ENCODE data around the gene EGF. TPM values are rescaled to one million over a fixed set of nuclear protein-coding genes. Genes with fewer than 3 reads are reported as not detected.

The EGF gene
- total RNA-seq, 1 experiment from 2014 or later, result not detected

DNA sequence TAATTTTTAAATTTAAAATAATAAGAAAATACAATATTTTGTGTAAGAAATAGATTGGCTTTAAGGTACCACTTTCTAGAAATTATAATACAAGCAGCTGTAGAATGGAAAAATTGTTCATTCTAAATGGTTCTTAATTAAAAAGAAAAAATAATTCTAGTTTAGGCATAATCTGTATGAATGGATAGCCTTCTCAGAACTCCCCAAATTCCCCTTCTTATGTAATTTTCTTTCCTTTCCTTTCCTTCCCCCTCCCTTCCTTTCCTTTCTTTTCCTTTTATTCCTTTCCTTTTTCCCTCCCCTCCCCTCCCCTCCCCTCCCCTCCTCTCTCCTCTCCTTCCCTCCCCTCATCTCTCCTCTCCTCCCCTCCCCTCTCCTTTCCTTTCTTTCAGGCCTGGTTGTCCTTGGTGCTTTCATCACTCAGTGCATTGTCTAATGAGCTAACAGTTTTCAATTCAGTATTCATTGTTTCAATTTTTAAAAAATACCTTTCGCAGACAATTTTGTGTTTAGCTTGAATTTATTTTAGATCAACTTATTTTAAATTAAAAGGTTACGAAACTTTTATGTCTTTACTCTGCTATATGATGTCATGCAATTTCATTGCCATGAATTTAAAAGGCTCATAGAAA is 35.9 kb upstream of the EGF start:
- no peaks in the 10 kb centered on the region for H3K9me3 ChIP-seq (ENCODE audit: low read length)
- H3K79me2 ChIP-seq (ENCODE audit: low read length), result no peaks in the 10 kb centered on the region
- no peaks in the 10 kb centered on the region for H3K27me3 ChIP-seq (ENCODE audit: low read length)
- H3K36me3 ChIP-seq (ENCODE audit: insufficient read depth, low read length), result no peaks in the 10 kb centered on the region
- no peak overlapping the region for H3K4me2 ChIP-seq (ENCODE audit: low read depth, low read length, poor library complexity, severe bottlenecking)
- H2AFZ ChIP-seq (ENCODE audit: low read length), result no peak overlapping the region
- no peaks in the 10 kb centered on the region for H3K9me2 ChIP-seq (replicated peaks; ENCODE audit: insufficient read depth, low read length)
- no peak overlapping the region for H3K9ac ChIP-seq (ENCODE audit: low read length)
- no peaks in the 10 kb centered on the region for H4K20me1 ChIP-seq (ENCODE audit: insufficient read depth, low read depth, low read length)
- H3K4me3 ChIP-seq (ENCODE audit: low read length), result no peak overlapping the region
- no peak for DNase-seq
- peaks cover 6% of the 10 kb centered on the region; the same call in 1 of the 2 replicates for H3K4me1 ChIP-seq (ENCODE audit: low read length)
- no peak overlapping the region for H3K27ac ChIP-seq (ENCODE audit: low read length)

- Histone ChIP-seq H3K4me2 (ENCODE audit: low read depth, low read length, poor library complexity, severe bottlenecking) (no peak overlapping the region), H4K20me1 (ENCODE audit: insufficient read depth, low read depth, low read length) (no peaks in the 10 kb centered on the region), H3K4me3 (ENCODE audit: low read length) (no peak overlapping the region), H3K9me3 (ENCODE audit: low read length) (no peaks in the 10 kb centered on the region), H3K4me1 (ENCODE audit: low read length) (peaks cover 6% of the 10 kb centered on the region; the same call in 1 of the 2 replicates), H3K9me2 (replicated peaks; ENCODE audit: insufficient read depth, low read length) (no peaks in the 10 kb centered on the region), H3K27ac (ENCODE audit: low read length) (no peak overlapping the region), H3K36me3 (ENCODE audit: insufficient read depth, low read length) (no peaks in the 10 kb centered on the region), H3K79me2 (ENCODE audit: low read length) (no peaks in the 10 kb centered on the region), H3K9ac (ENCODE audit: low read length) (no peak overlapping the region), H2AFZ (ENCODE audit: low read length) (no peak overlapping the region), H3K27me3 (ENCODE audit: low read length) (no peaks in the 10 kb centered on the region)
- DNase-seq, result no peak
Observed at GRCh38 chr4:109877400-109877799, 35.3 kb upstream of the EGF start.

- Histone ChIP-seq H3K79me2 (ENCODE audit: low read length) (no peaks in the 10 kb centered on the region), H3K9me2 (replicated peaks; ENCODE audit: insufficient read depth, low read length) (no peaks in the 10 kb centered on the region), H3K9me3 (ENCODE audit: low read length) (no peaks in the 10 kb centered on the region), H3K27me3 (ENCODE audit: low read length) (no peaks in the 10 kb centered on the region), H4K20me1 (ENCODE audit: insufficient read depth, low read depth, low read length) (no peaks in the 10 kb centered on the region), H2AFZ (ENCODE audit: low read length) (no peak overlapping the region), H3K27ac (ENCODE audit: low read length) (no peak overlapping the region), H3K4me2 (ENCODE audit: low read depth, low read length, poor library complexity, severe bottlenecking) (no peak overlapping the region), H3K4me3 (ENCODE audit: low read length) (no peak overlapping the region), H3K36me3 (ENCODE audit: insufficient read depth, low read length) (no peaks in the 10 kb centered on the region), H3K4me1 (ENCODE audit: low read length) (peaks cover 6% of the 10 kb centered on the region; the same call in 1 of the 2 replicates), H3K9ac (ENCODE audit: low read length) (no peak overlapping the region)
- DNase-seq, result no peak
Observed at GRCh38 chr4:109878355-109878754, 34.3 kb upstream of the EGF start.

- no peaks in the 10 kb centered on the region for H3K79me2 ChIP-seq (ENCODE audit: low read length)
Observed at GRCh38 chr4:109879081-109879480, 33.6 kb upstream of the EGF start.

DNA sequence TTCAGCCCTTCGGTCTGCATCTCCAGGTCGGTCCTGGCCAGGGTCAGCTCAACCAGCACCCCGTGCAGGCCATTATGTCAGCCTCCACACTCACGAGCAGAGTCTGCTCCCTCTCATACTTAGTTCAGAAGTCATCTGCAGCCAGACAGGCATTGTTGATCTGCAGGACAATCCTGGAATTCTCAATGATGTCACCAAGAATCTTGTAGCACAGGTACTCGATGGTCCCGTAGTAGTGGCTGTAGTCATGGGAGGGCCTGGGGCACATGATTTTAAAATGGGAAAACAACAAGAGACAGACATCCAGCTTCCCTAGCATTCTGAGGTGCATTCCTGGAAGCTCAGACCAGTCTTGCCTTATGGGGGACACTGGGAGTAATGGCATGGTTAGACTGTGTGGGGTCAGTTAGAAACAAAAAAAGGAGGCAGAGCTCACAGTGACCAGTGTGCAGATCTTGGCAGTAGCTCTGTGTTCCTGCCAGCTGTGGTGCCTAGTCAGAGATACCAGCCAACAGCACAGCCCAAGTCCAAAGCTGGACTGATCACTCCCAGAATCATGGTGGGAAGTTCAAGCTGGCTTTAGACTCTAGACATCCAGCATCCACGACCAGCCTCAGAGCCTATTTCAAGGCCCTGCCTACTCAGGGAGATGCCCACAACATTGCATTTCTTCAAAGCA is 32.9 kb upstream of the EGF start:
- no peak overlapping the region for H3K9ac ChIP-seq (ENCODE audit: low read length)
- H3K4me2 ChIP-seq (ENCODE audit: low read depth, low read length, poor library complexity, severe bottlenecking), result no peak overlapping the region
- H3K4me3 ChIP-seq (ENCODE audit: low read length), result no peak overlapping the region
- no peak overlapping the region for H3K27ac ChIP-seq (ENCODE audit: low read length)
- no peaks in the 10 kb centered on the region for H4K20me1 ChIP-seq (ENCODE audit: insufficient read depth, low read depth, low read length)
- H3K79me2 ChIP-seq (ENCODE audit: low read length), result no peaks in the 10 kb centered on the region
- no peaks in the 10 kb centered on the region for H3K36me3 ChIP-seq (ENCODE audit: insufficient read depth, low read length)
- H3K27me3 ChIP-seq (ENCODE audit: low read length), result no peaks in the 10 kb centered on the region
- no peak overlapping the region for H2AFZ ChIP-seq (ENCODE audit: low read length)
- H3K9me3 ChIP-seq (ENCODE audit: low read length), result no peaks in the 10 kb centered on the region
- DNase-seq, result no peak
- H3K9me2 ChIP-seq (replicated peaks; ENCODE audit: insufficient read depth, low read length), result no peaks in the 10 kb centered on the region
- H3K4me1 ChIP-seq (ENCODE audit: low read length), result peaks cover 6% of the 10 kb centered on the region; the same call in 1 of the 2 replicates

More at GRCh38 chr4:109879081-109879480, 33.6 kb upstream of the EGF start:
- H3K4me3 ChIP-seq (ENCODE audit: low read length), result no peak overlapping the region
- no peak for DNase-seq
- H3K36me3 ChIP-seq (ENCODE audit: insufficient read depth, low read length), result no peaks in the 10 kb centered on the region
- no peaks in the 10 kb centered on the region for H4K20me1 ChIP-seq (ENCODE audit: insufficient read depth, low read depth, low read length)
- no peak overlapping the region for H3K27ac ChIP-seq (ENCODE audit: low read length)
- H3K9me2 ChIP-seq (replicated peaks; ENCODE audit: insufficient read depth, low read length), result no peaks in the 10 kb centered on the region
- H2AFZ ChIP-seq (ENCODE audit: low read length), result no peak overlapping the region
- H3K4me2 ChIP-seq (ENCODE audit: low read depth, low read length, poor library complexity, severe bottlenecking), result no peak overlapping the region
- peaks cover 6% of the 10 kb centered on the region; the same call in 1 of the 2 replicates for H3K4me1 ChIP-seq (ENCODE audit: low read length)
- no peak overlapping the region for H3K9ac ChIP-seq (ENCODE audit: low read length)
- no peaks in the 10 kb centered on the region for H3K27me3 ChIP-seq (ENCODE audit: low read length)
- H3K9me3 ChIP-seq (ENCODE audit: low read length), result no peaks in the 10 kb centered on the region

GRCh38 chr4:109886303-109886702 is 26.4 kb upstream of the EGF start:
- no peak for DNase-seq
- H3K9ac ChIP-seq (ENCODE audit: low read length), result no peak overlapping the region
- H3K79me2 ChIP-seq (ENCODE audit: low read length), result no peaks in the 10 kb centered on the region
- H2AFZ ChIP-seq (ENCODE audit: low read length), result no peak overlapping the region
- H3K27ac ChIP-seq (ENCODE audit: low read length), result no peak overlapping the region
- no peaks in the 10 kb centered on the region for H3K27me3 ChIP-seq (ENCODE audit: low read length)
- no peaks in the 10 kb centered on the region for H3K9me2 ChIP-seq (replicated peaks; ENCODE audit: insufficient read depth, low read length)
- H3K4me1 ChIP-seq (ENCODE audit: low read length), result no peaks in the 10 kb centered on the region
- H3K4me2 ChIP-seq (ENCODE audit: low read depth, low read length, poor library complexity, severe bottlenecking), result no peak overlapping the region
- H4K20me1 ChIP-seq (ENCODE audit: insufficient read depth, low read depth, low read length), result no peaks in the 10 kb centered on the region
- H3K36me3 ChIP-seq (ENCODE audit: insufficient read depth, low read length), result no peaks in the 10 kb centered on the region
- H3K9me3 ChIP-seq (ENCODE audit: low read length), result no peaks in the 10 kb centered on the region
- H3K4me3 ChIP-seq (ENCODE audit: low read length), result no peak overlapping the region

GRCh38 chr4:109887071-109887470 is 25.6 kb upstream of the EGF start:
- H4K20me1 ChIP-seq (ENCODE audit: insufficient read depth, low read depth, low read length), result no peaks in the 10 kb centered on the region
- H3K4me1 ChIP-seq (ENCODE audit: low read length), result no peaks in the 10 kb centered on the region
- no peak overlapping the region for H3K4me3 ChIP-seq (ENCODE audit: low read length)
- H3K4me2 ChIP-seq (ENCODE audit: low read depth, low read length, poor library complexity, severe bottlenecking), result no peak overlapping the region
- H3K79me2 ChIP-seq (ENCODE audit: low read length), result no peaks in the 10 kb centered on the region
- H3K9me3 ChIP-seq (ENCODE audit: low read length), result no peaks in the 10 kb centered on the region
- H3K27ac ChIP-seq (ENCODE audit: low read length), result no peak overlapping the region
- DNase-seq, result no peak
- no peak overlapping the region for H2AFZ ChIP-seq (ENCODE audit: low read length)
- H3K9me2 ChIP-seq (replicated peaks; ENCODE audit: insufficient read depth, low read length), result no peaks in the 10 kb centered on the region
- no peaks in the 10 kb centered on the region for H3K36me3 ChIP-seq (ENCODE audit: insufficient read depth, low read length)
- no peaks in the 10 kb centered on the region for H3K27me3 ChIP-seq (ENCODE audit: low read length)
- H3K9ac ChIP-seq (ENCODE audit: low read length), result no peak overlapping the region

DNA sequence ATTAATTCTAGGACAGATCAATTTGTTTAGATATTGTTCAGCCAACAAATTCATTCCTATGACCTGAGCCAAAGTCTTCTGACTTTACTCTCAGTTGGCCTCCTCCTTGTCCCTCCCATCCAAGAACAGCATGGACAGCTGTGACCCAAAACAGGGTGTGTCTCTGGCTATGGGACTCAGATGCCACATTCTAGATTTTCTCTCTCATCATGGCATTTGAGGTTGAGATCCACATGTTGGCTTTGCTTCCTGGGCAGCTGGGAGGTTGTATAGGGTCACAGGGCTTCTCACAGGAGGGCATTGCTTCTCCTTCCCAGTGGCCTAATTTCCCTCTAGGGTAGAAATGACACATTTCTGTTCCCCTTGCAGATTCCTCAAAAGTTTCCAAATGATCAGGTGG is 22.6 kb upstream of the EGF start:
- H3K4me3 ChIP-seq (ENCODE audit: low read length), result no peak overlapping the region
- no peaks in the 10 kb centered on the region for H3K9me3 ChIP-seq (ENCODE audit: low read length)
- DNase-seq, result no peak
- no peaks in the 10 kb centered on the region for H3K9me2 ChIP-seq (replicated peaks; ENCODE audit: insufficient read depth, low read length)
- no peak overlapping the region for H2AFZ ChIP-seq (ENCODE audit: low read length)
- no peak overlapping the region for H3K9ac ChIP-seq (ENCODE audit: low read length)
- H3K36me3 ChIP-seq (ENCODE audit: insufficient read depth, low read length), result no peaks in the 10 kb centered on the region
- H3K79me2 ChIP-seq (ENCODE audit: low read length), result no peaks in the 10 kb centered on the region
- H3K4me2 ChIP-seq (ENCODE audit: low read depth, low read length, poor library complexity, severe bottlenecking), result no peak overlapping the region
- no peaks in the 10 kb centered on the region for H4K20me1 ChIP-seq (ENCODE audit: insufficient read depth, low read depth, low read length)
- H3K27me3 ChIP-seq (ENCODE audit: low read length), result no peaks in the 10 kb centered on the region
- no peak overlapping the region for H3K27ac ChIP-seq (ENCODE audit: low read length)
- H3K4me1 ChIP-seq (ENCODE audit: low read length), result no peaks in the 10 kb centered on the region
